Epithelial cell of proximal tubule (primary cell): ENCODE data around the gene RPS6KL1. TPM values are rescaled to one million over a fixed set of nuclear protein-coding genes. Genes with fewer than 3 reads are reported as not detected.

Source experiments
- DNase-seq: peaks from one replicate; pipeline ENCODE4 v3.0.0-alpha.2; 2011; ENCODE audit warnings: low read depth
- H3K4me3 ChIP-seq: 2 replicates; pipeline ENCODE4 v1.5.1; 2011; ENCODE audit warnings: low read depth, mild to moderate bottlenecking, low read length
- total RNA-seq: library from RNA; depleted of rRNA; stranded (reverse); fragments of >200 nt; gene quantifications from 2 replicates; pipeline ENCODE4 v1.2.3, GENCODE V29; 2015
- TF ChIP-seq, protein P1 (sequence below): conservative IDR thresholded peaks from 2 replicates; pipeline ENCODE4 v1.5.1; 2012; ENCODE audit warnings: low read depth, mild to moderate bottlenecking, low read length

RPS6KL1 gene
- total RNA-seq, 1 donor from 2014 or later: 18.7 TPM

DNA sequence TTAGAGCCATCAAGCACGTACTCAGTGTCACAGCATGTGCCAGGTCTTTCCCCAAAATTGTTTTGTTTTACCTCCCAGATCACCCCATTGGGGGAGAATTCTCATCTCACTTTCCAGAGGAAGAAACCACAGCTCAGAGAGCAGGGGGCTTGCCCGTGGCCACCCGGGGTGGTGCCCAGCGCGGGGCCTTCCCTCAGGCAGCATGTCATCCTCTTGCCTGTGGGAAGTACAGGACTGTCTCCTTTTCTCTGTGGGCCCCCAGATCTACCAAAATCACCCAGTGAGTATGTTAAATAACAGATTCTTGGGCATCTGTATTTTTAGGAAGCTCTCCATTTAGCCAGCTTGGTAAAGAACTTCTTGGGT, 5.9 kb downstream of the RPS6KL1 start:
- no peak overlapping the region for H3K4me3 ChIP-seq
- TF ChIP-seq, protein P1, sequence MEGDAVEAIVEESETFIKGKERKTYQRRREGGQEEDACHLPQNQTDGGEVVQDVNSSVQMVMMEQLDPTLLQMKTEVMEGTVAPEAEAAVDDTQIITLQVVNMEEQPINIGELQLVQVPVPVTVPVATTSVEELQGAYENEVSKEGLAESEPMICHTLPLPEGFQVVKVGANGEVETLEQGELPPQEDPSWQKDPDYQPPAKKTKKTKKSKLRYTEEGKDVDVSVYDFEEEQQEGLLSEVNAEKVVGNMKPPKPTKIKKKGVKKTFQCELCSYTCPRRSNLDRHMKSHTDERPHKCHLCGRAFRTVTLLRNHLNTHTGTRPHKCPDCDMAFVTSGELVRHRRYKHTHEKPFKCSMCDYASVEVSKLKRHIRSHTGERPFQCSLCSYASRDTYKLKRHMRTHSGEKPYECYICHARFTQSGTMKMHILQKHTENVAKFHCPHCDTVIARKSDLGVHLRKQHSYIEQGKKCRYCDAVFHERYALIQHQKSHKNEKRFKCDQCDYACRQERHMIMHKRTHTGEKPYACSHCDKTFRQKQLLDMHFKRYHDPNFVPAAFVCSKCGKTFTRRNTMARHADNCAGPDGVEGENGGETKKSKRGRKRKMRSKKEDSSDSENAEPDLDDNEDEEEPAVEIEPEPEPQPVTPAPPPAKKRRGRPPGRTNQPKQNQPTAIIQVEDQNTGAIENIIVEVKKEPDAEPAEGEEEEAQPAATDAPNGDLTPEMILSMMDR: no peak
- DNase-seq: no peak

DNA sequence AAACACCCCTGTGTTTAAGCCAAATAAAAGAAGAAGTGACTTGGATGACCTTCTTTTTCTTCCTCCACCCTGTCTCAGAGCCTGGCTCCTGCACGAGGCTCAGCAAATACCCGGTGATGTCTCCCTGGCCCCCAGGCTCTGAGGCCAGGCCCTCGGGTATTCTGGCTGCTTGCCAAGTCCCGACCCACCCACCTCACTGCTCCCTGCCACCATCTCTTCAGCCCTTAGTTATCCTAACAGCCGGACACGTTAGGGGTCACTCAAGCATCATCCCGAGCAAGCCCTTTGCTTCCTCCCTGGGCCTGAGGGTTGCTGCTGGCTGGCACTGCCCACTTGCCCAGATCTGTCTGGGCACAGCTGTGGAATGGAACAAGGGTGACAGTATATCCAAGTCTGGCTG, 7.2 kb downstream of the RPS6KL1 start:
- no peak for DNase-seq
- no peak overlapping the region for H3K4me3 ChIP-seq
- TF ChIP-seq, protein P1: no peak

DNA sequence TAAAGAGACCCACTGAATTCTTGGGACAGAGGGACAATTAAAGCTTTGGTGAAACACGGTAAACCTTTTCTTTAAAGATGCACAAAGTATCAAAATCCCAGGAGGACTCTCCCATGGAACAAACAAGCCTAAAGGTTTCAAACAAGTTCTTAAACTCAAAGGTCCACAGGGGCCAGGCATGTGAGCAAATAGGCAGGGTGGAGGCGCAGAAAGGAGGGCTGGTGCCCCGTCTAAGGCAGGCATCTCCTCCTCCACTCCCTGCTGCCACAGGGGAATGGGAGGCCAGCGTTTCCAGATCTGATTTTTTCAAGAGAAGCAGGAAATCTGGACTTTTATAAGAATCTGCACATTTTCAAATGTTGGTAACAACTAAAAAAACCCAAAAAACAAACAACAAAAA, 7.6 kb downstream of the RPS6KL1 start:
- DNase-seq: no peak
- no peak overlapping the region for H3K4me3 ChIP-seq
- TF ChIP-seq, protein P1: no peak

DNA sequence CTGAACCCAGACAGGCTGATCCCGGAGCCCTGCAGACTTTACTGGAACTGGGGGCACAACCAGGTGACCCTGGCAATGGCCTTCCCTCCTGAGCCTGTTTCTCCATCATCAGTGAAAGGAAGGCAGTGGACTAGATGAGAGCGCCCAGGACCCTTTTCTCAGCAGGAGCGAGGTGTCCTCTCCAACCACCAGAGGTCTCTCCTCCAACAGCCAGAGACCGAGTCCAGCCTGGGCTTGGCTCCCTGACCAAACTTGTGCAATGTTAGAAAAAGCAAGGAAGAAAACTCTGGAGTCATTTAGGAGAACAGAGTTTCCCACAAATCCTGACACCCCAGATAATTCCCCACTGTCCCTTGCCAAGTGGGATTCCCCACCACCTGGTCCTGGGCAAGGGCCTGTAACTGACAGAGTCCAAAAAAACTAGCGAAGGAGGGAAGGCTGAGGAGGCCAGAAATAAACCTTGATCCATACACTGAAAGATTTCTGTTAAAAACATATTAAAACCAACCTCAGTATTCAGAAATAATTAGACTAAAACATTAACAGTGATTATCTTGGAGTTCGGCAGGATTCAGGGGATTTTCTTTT, 9.0 kb downstream of the RPS6KL1 start:
- TF ChIP-seq, protein P1: peak; percentile 92
- no peak overlapping the region for H3K4me3 ChIP-seq
- DNase-seq: no peak

DNA sequence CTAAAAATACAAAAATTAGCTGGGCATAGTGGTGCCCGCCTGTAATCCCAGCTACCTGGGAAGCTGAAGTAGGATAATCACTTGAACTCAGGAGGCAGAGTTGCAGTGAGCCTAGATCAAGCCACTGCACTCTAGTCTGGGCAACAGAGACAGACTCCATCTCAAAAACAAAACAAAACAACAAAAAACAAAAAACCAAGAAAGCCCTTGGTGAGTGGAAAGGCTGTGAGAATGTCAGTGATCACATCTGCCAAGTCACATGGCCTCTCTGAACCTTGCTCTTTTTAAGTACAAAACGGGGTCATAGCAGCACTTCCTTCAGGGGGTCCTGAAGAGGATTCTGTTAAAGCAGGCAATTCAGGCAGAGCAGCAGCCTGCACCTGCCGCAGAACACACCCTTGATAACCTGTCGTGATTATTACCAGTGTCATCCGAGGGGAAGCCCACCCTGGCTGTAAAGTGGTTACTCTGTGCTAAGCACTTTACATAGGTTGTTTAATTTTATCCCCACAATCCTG, 9.6 kb downstream of the RPS6KL1 start:
- TF ChIP-seq, protein P1: no peak

DNA sequence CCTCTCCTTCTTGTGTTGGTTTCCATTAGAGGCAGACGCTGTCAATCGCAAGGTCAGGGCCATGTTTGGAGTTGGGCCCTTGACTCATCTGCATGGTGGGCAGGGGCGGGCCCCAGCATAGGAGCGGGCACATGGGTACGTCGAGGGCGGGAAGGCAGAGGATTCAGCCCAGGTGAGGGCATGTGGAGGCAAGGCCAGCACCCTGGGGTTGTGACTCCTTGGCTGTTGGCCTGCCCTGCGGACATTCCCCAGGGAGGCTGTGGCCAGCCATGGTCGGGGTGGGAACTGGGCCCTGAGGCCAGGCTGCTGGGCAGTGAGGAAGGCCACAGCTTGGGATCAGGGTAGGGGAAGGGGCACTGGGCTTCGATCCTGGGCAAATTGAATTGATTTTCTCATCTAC, 10.3 kb downstream of the RPS6KL1 start:
- H3K4me3 ChIP-seq: no peak overlapping the region
- no peak for DNase-seq
- TF ChIP-seq, protein P1: no peak

More for the DNA sequence above, 9.6 kb downstream of the RPS6KL1 start:
- DNase-seq: no peak
- H3K4me3 ChIP-seq: no peak overlapping the region

DNA sequence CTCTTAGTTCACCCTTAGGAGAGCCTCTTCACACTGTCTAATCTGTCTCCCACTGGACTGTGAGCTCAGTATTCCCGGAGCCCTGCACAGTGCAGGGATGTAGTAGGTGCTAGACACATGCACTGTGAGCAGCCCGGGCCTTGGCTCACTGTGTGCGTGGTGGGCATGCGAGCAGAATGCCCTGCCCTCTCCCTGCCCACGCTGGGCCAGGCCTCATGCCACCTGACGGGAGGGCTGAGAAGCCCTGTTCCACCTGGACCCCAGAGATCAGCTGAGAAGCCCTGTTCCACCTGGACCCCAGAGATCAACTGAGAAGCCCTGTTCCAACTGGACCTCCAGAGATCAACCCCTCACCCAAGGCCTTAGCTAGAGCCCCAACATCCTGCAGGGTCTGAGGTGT, 10.9 kb downstream of the RPS6KL1 start:
- TF ChIP-seq, protein P1: no peak
- H3K4me3 ChIP-seq: no peak overlapping the region
- no peak for DNase-seq
